ENCODE measurements around the gene BPIFB3.

BPIFB3 gene

GRCh38 chr20:33053291-33054106, at the start of gene BPIFB3:
Gene BPIFB3, plus strand, starts transcription at chr20:33053903. Its CDS starts 1,533 bp downstream, at chr20:33055436.
- DNase-seq: no peak

GRCh38 chr20:33004141-33004751, 49.5 kb upstream of the BPIFB3 start, which contains the start of gene SUN5:
Gene SUN5, minus strand, starts transcription at chr20:33004433. Its CDS starts 93 bp downstream, at chr20:33004340.
- DNase-seq: no peak

GRCh38 chr20:33005132-33005566, 48.6 kb upstream of the BPIFB3 start:
- peak in 1 of 2 donors; percentile 39 for DNase-seq

- no peak for DNase-seq
Measured at GRCh38 chr20:33005908-33006775, 47.6 kb upstream of the BPIFB3 start.

GRCh38 chr20:33006776-33007375, 46.8 kb upstream of the BPIFB3 start:
- DNase-seq: no peak

- no peak for DNase-seq
Measured at GRCh38 chr20:33007376-33008335, 46.0 kb upstream of the BPIFB3 start, which contains the start of gene BPIFB2. Gene BPIFB2, plus strand, starts transcription at chr20:33007704. Its CDS starts 871 bp downstream, at chr20:33008575.

- DNase-seq: no peak
Measured at GRCh38 chr20:33008336-33009213, 45.1 kb upstream of the BPIFB3 start.

GRCh38 chr20:33009214-33010132, 44.2 kb upstream of the BPIFB3 start:
- DNase-seq: no peak

GRCh38 chr20:33010133-33010504, 43.6 kb upstream of the BPIFB3 start:
- DNase-seq: no peak

GRCh38 chr20:33010674-33011449, 42.8 kb upstream of the BPIFB3 start:
- no peak for DNase-seq

GRCh38 chr20:33012327-33013189, 41.1 kb upstream of the BPIFB3 start:
- DNase-seq: no peak

- no peak for DNase-seq
Measured at GRCh38 chr20:33013701-33014326, 39.9 kb upstream of the BPIFB3 start.

GRCh38 chr20:33014336-33015113, 39.2 kb upstream of the BPIFB3 start:
- no peak for DNase-seq

GRCh38 chr20:33015114-33015484, 38.6 kb upstream of the BPIFB3 start:
- DNase-seq: no peak

- no peak for DNase-seq
Measured at GRCh38 chr20:33015700-33016580, 37.8 kb upstream of the BPIFB3 start.

Data from activated CD4-positive, alpha-beta T cell treated with anti-CD3 and anti-CD28 coated beads for 4 hours (primary cell).